LNCAP (cell line): ENCODE results near the gene MX1.

Experiments
- CTCF ChIP-seq: fragments of 450-650 bp; IDR thresholded peaks from 2 replicates; pipeline ENCODE4 v1.5.1; 2017; ENCODE audit warnings: mild to moderate bottlenecking

Gene MX1

GRCh38 chr21:41419921-41420862 lies 5.8 kb upstream of the MX1 start:
- TF ChIP-seq CTCF, result no peak

- no peak for TF ChIP-seq CTCF
These were observed 3.3 kb upstream of the MX1 start for GRCh38 chr21:41422546-41423304.

GRCh38 chr21:41425588-41425953 lies 468 bp upstream of the MX1 start:
- TF ChIP-seq CTCF, result no peak

- no peak for TF ChIP-seq CTCF
These were observed 801 bp downstream of the MX1 start for GRCh38 chr21:41426676-41427404.

GRCh38 chr21:41427556-41427955 lies 1.5 kb downstream of the MX1 start:
- no peak for TF ChIP-seq CTCF

GRCh38 chr21:41428311-41428710 lies 2.3 kb downstream of the MX1 start:
- TF ChIP-seq CTCF, result no peak

GRCh38 chr21:41428847-41429246 lies 2.8 kb downstream of the MX1 start:
- TF ChIP-seq CTCF, result no peak
